COLO668 (cell line): ENCODE data around the gene MAGOHB.
"Not testable (repeated sequence)": the region's sequence is repeated elsewhere in the genome, so short reads cannot be mapped to it uniquely, and the experiment has no call there.

Experiments
- DNase-seq: peaks from one replicate; lab custom pipeline; 2025; ENCODE audit not compliant: unreplicated experiment; lab: John Stamatoyannopoulos, UW

The MAGOHB gene

GRCh38 chr12:10612984-10613348 is 443 bp downstream of the MAGOHB start:
- peak; percentile 13 for DNase-seq

GRCh38 chr12:10612110-10612509 is 1.3 kb downstream of the MAGOHB start:
- no peak for DNase-seq

GRCh38 chr12:10611258-10611657 is 2.2 kb downstream of the MAGOHB start:
- DNase-seq, result not testable (repeated sequence)

GRCh38 chr12:10610188-10610587 is 3.2 kb downstream of the MAGOHB start:
- no peak for DNase-seq

GRCh38 chr12:10607885-10608458 is 5.4 kb downstream of the MAGOHB start:
- DNase-seq, result no peak

GRCh38 chr12:10601860-10602259 is 11.5 kb downstream of the MAGOHB start:
- no peak for DNase-seq

- DNase-seq, result no peak
Measured at GRCh38 chr12:10600988-10601387, 12.4 kb downstream of the MAGOHB start.

GRCh38 chr12:10595881-10596280 is 17.5 kb downstream of the MAGOHB start:
- no peak for DNase-seq

- no peak for DNase-seq
Measured at GRCh38 chr12:10590966-10591365, 22.4 kb downstream of the MAGOHB start.

GRCh38 chr12:10584415-10584814 is 29.0 kb downstream of the MAGOHB start:
- no peak for DNase-seq

- DNase-seq, result no peak
Measured at GRCh38 chr12:10582704-10583103, 30.7 kb downstream of the MAGOHB start.

- DNase-seq, result not testable (repeated sequence)
Measured at GRCh38 chr12:10582133-10582532, 31.3 kb downstream of the MAGOHB start.

- DNase-seq, result no peak
Measured at GRCh38 chr12:10574307-10574706, 39.1 kb downstream of the MAGOHB start.

GRCh38 chr12:10572021-10572490 is 41.4 kb downstream of the MAGOHB start:
- not testable (repeated sequence) for DNase-seq

- DNase-seq, result no peak
Measured at GRCh38 chr12:10571141-10571540, 42.3 kb downstream of the MAGOHB start.

- DNase-seq, result no peak
Measured at GRCh38 chr12:10567813-10568212, 45.6 kb downstream of the MAGOHB start.

- DNase-seq, result no peak
Measured at GRCh38 chr12:10563966-10564365, 49.4 kb downstream of the MAGOHB start.

GRCh38 chr12:10563002-10563401 is 50.4 kb downstream of the MAGOHB start:
- no peak for DNase-seq

- peak; percentile 4 for DNase-seq
Measured at GRCh38 chr12:10562306-10562933, 51.0 kb downstream of the MAGOHB start.

GRCh38 chr12:10559244-10559643 is 54.2 kb downstream of the MAGOHB start:
- no peak for DNase-seq

GRCh38 chr12:10558789-10559188 is 54.6 kb downstream of the MAGOHB start:
- no peak for DNase-seq

- DNase-seq, result no peak
Measured at GRCh38 chr12:10558301-10558700, 55.1 kb downstream of the MAGOHB start.

- no peak for DNase-seq
Measured at GRCh38 chr12:10557766-10558165, 55.6 kb downstream of the MAGOHB start.
